ENCODE data around the gene NRCAM.

DNA sequence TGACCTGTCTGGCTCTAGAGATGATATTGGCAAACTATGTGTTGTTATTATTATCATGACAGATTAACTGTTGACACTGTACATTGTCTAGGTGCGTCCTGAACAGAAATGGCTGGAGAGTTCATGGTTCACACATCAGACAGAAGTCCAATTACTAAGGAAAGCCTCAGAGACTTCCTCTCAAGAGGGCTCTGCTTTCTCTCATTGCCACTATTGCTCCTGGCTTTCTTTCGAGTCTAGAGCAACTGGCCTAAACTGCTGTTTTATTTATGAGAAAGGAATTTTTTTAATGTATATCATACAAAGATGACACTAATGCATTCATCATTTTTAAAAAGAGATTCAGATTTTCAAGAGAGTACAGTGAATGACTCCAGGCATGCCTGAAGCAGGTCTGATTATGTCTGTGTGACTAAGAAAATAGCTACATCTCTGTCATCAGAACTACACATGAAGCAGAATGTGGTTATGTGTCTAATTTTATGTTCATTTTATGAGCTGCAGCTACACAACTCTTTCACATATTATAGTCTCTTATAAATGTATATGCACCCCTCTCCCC, 30.4 kb downstream of the NRCAM start:
- TF ChIP-seq, protein P1, sequence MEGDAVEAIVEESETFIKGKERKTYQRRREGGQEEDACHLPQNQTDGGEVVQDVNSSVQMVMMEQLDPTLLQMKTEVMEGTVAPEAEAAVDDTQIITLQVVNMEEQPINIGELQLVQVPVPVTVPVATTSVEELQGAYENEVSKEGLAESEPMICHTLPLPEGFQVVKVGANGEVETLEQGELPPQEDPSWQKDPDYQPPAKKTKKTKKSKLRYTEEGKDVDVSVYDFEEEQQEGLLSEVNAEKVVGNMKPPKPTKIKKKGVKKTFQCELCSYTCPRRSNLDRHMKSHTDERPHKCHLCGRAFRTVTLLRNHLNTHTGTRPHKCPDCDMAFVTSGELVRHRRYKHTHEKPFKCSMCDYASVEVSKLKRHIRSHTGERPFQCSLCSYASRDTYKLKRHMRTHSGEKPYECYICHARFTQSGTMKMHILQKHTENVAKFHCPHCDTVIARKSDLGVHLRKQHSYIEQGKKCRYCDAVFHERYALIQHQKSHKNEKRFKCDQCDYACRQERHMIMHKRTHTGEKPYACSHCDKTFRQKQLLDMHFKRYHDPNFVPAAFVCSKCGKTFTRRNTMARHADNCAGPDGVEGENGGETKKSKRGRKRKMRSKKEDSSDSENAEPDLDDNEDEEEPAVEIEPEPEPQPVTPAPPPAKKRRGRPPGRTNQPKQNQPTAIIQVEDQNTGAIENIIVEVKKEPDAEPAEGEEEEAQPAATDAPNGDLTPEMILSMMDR (IDR thresholded peaks at IDR 0.05) = no peak
- TF ChIP-seq POLR2A (IDR thresholded peaks at IDR 0.05) = no peak

Measured in lower leg skin (tissue), 3 donors.